HUES6 (cell line): ENCODE results near the gene KIZ.
"Not testable (repeated sequence)": the region's sequence is repeated elsewhere in the genome, so short reads cannot be mapped to it uniquely, and the experiment has no call there.

Source experiments
- H3K27ac ChIP-seq: 2 replicates; pipeline ENCODE4 v1.7.0; 2013; ENCODE audit warnings: low read depth, mild to moderate bottlenecking, low read length, inconsistent platforms
- H3K27me3 ChIP-seq: 2 replicates; pipeline ENCODE4 v1.6.1; 2013; ENCODE audit warnings: low read length; ENCODE audit not compliant: control insufficient read depth, insufficient read depth
- H3K36me3 ChIP-seq: 2 replicates; pipeline ENCODE4 v1.6.1; 2013; ENCODE audit warnings: low read length; ENCODE audit not compliant: control insufficient read depth, insufficient read depth
- H3K4me1 ChIP-seq: 2 replicates; pipeline ENCODE4 v1.6.1; 2013; ENCODE audit warnings: low read length; ENCODE audit not compliant: control insufficient read depth, insufficient read depth
- H3K4me3 ChIP-seq: 2 replicates; pipeline ENCODE4 v1.5.1; 2013; ENCODE audit warnings: low read depth, low read length
- H3K9ac ChIP-seq: one replicate; pipeline ENCODE4 v1.6.1; 2013; ENCODE audit warnings: mild to moderate bottlenecking, low read length
- H3K9me3 ChIP-seq: 2 replicates; pipeline ENCODE4 v1.6.1; 2013; ENCODE audit warnings: low read depth, low read length; ENCODE audit not compliant: control insufficient read depth, insufficient read depth

Gene KIZ

DNA sequence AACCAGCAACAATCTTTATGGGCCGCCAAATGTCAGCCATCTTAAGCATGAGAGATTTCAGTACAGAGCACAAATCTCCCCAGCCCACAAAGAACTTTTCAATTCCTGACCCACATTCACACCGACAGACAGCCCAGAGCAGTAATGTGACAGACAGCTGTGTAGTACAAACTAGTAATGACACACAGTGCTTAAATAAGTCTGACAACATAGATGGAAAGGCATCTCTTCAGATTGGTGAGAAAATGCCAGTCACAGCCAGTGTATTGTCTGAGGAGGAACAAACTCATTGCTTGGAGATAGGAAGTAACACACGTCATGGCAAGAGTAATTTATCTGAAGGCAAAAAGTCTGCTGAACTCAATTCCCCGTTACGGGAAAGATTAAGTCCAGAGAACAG, 36.0 kb downstream of the KIZ start:
- no peaks in the 10 kb centered on the region for H3K4me1 ChIP-seq
- no peak overlapping the region for H3K27ac ChIP-seq
- peaks cover 17% of the 10 kb centered on the region; the same call in 1 of the 2 replicates for H3K36me3 ChIP-seq
- no peaks in the 10 kb centered on the region for H3K9me3 ChIP-seq
- H3K4me3 ChIP-seq, result no peak overlapping the region
- no peak overlapping the region for H3K9ac ChIP-seq
- no peaks in the 10 kb centered on the region for H3K27me3 ChIP-seq

DNA sequence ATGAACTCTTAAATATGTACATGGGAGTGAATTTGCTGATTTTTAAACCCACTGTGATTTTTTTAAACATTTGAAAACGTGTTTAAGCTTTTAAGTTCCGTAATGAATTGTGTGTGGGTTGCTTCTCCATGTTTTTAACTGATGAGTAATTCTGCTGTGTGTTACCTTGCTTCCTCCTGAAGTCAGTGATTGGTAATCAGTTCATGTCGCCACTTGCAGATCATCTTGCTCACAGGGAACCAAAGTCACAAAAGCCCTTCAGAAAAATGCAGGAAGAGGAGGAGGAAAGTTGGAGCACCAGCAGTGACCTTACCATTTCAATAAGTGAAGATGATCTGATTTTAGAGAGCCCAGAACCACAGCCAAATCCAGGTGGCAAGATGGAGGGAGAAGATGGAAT, 36.7 kb downstream of the KIZ start:
- Histone ChIP-seq H3K36me3 (peaks cover 21% of the 10 kb centered on the region; the same call in 1 of the 2 replicates), H3K4me3 (no peak overlapping the region), H3K4me1 (no peaks in the 10 kb centered on the region), H3K27me3 (no peaks in the 10 kb centered on the region), H3K9me3 (no peaks in the 10 kb centered on the region), H3K9ac (no peak overlapping the region), H3K27ac (0 out of 2 replicates have a peak overlapping the region, but pooled peaks have one; percentile 3)

DNA sequence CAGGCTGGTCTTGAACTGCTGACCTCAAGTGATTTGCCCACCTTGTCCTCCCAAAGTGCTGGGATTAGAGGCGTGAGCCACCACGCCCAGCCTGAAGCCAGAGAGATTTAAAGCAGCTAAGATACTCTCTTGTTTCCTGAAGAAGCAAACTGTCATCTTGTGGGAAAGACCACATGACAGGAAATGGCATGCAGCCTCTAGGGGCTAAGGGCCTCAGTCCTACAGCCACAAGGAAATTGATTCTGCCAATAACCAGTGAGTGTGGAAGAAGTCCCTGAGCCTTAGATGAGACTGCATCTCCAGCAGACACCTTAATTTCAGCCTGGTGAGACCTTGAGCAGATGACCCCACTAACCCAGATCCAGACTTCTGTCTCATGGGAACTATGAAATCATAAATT, 40.9 kb downstream of the KIZ start:
- Histone ChIP-seq H3K9ac (no peak overlapping the region), H3K4me3 (no peak overlapping the region), H3K9me3 (no peaks in the 10 kb centered on the region), H3K4me1 (no peaks in the 10 kb centered on the region), H3K27ac (no peak overlapping the region), H3K36me3 (peaks cover 15% of the 10 kb centered on the region; the same call in 1 of the 2 replicates), H3K27me3 (no peaks in the 10 kb centered on the region)

DNA sequence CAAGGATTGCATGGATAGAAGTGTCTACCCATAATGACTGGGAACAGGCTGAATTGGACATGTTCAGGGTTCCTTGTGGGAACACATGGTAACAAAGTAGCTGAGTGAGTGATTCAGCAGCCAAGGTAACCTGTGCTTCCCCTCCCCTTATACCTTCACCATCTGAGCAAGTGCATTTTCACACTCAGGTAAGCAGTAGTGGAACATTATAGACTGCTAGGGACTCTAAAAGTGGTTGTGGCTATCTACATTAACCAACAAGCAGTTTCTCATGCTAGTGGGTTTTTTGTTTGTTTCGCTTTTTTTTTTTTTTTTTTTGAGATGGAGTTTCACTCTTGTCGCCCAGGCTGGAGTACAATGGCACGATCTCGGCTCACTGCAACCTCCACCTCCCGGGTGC, 41.4 kb downstream of the KIZ start:
- Histone ChIP-seq H3K27ac (no peak overlapping the region), H3K9me3 (no peaks in the 10 kb centered on the region), H3K27me3 (no peaks in the 10 kb centered on the region), H3K9ac (no peak overlapping the region), H3K36me3 (peaks cover 10% of the 10 kb centered on the region; the same call in 1 of the 2 replicates), H3K4me3 (no peak overlapping the region), H3K4me1 (no peaks in the 10 kb centered on the region)

DNA sequence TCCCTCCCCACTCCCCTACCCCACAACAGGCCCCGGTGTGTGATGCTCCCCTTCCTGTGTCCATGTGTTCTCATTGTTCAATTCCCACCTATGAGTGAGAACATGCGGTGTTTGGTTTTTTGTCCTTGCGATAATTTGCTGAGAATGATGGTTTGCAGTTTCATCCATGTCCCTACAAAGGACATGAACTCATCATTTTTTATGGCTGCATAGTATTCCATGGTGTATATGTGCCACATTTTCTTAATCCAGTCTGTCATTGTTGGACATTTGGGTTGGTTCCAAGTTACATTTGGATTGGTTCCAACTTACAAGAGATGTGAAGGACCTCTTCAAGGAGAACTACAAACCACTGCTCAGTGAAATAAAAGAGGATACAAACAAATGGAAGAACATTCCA, 42.2 kb downstream of the KIZ start:
- H3K9ac ChIP-seq, H3K27ac ChIP-seq, H3K4me3 ChIP-seq, H3K27me3 ChIP-seq, H3K4me1 ChIP-seq, H3K9me3 ChIP-seq, H3K36me3 ChIP-seq: not testable (repeated sequence)

DNA sequence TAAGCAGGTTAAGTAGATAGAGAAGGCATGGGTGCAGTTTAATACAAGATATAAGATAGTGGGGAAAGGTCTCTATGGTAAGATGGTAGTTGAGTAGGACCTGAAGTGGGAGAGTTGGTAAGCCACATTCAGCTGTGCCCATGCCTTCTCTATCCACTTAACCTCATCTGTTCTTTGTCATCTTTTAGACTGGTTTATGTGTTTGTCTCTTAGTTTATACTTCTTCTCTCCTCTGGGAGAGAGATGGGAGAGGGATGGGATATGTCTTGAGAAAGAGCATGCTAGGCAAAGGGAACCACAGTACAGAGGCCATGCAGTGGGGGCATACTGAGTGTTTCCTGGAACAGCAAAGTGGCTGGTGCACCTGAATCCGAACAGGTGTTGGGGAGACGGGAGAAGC, 46.7 kb downstream of the KIZ start:
- H3K4me3 ChIP-seq, result no peak overlapping the region
- H3K9me3 ChIP-seq, result peaks cover 3% of the 10 kb centered on the region; the same call in 1 of the 2 replicates
- H3K27me3 ChIP-seq, result no peaks in the 10 kb centered on the region
- no peak overlapping the region for H3K27ac ChIP-seq
- H3K9ac ChIP-seq, result no peak overlapping the region
- peaks cover 10% of the 10 kb centered on the region for H3K4me1 ChIP-seq
- H3K36me3 ChIP-seq, result no peaks in the 10 kb centered on the region

DNA sequence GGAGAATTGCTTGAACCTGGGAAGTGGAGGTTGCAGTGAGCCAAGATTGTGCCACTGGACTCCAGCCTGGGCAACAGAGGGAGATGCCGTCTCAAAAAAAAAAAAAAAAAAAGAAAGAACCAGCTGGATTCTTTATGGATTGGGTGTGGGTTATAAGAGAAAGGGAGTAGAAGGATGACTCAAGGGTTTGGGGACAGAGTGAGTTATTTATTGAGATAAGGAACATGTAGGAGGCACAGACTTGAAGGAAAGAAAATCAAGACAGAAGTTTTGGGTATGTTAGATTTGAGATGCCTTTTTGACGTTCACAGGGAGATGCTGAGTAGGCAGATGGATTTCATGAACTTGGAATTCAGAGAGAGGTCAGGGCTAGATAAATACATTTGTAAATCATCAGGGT, 47.6 kb downstream of the KIZ start:
- no peak overlapping the region for H3K4me3 ChIP-seq
- no peaks in the 10 kb centered on the region for H3K36me3 ChIP-seq
- H3K9ac ChIP-seq, result no peak overlapping the region
- H3K27me3 ChIP-seq, result no peaks in the 10 kb centered on the region
- no peak overlapping the region for H3K27ac ChIP-seq
- H3K9me3 ChIP-seq, result peaks cover 5% of the 10 kb centered on the region; the same call in 1 of the 2 replicates
- peaks cover 10% of the 10 kb centered on the region for H3K4me1 ChIP-seq

DNA sequence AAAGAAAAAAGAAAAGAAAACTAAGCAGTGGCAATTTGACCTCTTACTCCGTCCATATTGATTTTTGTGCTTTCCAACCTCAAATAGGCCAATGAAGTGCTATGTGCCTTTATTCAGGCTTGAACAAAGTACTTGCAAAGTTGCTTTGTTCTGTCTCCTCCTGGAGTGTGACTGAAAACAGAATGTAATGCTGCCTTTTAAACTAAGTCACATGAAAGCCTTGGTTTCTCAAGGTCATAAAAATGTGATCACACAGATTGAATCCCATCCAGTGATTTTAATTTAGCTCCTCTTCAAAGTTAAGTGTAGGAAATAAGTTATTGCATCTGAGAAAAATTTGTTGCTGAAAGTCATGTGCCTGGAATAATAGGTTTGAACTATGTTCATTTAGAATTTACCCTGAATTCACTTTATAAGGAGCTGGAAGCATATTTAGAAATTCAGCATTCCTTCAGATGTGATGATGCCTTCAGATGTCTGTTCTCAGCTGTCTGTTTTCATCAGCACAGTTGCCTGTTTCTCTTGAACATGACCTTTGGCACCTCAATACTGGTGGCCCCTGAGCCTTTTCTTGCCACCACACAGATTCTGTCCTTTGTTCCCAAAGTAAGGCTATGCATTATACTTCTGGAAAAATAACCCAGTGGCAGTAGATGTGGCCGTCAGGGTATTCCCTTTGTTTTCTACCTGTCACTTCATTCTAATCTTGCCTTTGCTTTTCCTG, 48.8 kb downstream of the KIZ start:
- peaks cover 13% of the 10 kb centered on the region for H3K4me1 ChIP-seq
- H3K9me3 ChIP-seq, result peaks cover 5% of the 10 kb centered on the region; the same call in 1 of the 2 replicates
- H3K27ac ChIP-seq, result no peak overlapping the region
- no peak overlapping the region for H3K9ac ChIP-seq
- H3K4me3 ChIP-seq, result no peak overlapping the region
- no peaks in the 10 kb centered on the region for H3K36me3 ChIP-seq
- H3K27me3 ChIP-seq, result no peaks in the 10 kb centered on the region

DNA sequence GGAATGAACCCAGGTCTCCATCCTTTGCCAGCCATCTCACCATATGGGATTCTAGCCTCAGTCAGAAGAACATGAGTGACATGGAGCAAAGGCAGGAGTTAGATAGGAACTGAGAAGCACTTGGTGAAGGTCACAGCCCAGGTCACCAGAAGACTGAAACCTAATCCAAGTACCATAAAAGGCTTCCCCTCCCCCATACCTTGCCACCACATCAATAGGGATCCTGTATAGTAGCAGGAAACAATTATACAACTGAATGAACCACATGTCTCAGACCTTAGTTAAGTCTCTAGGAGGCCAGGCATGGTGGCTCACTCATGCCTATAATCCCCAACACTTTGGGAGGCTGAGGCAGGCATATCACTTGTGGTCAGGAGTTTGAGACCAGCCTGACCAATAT, 49.6 kb downstream of the KIZ start:
- peaks cover 5% of the 10 kb centered on the region; the same call in 1 of the 2 replicates for H3K9me3 ChIP-seq
- H3K27ac ChIP-seq, result no peak overlapping the region
- no peaks in the 10 kb centered on the region for H3K27me3 ChIP-seq
- H3K4me3 ChIP-seq, result no peak overlapping the region
- H3K36me3 ChIP-seq, result no peaks in the 10 kb centered on the region
- no peak overlapping the region for H3K9ac ChIP-seq
- H3K4me1 ChIP-seq, result peaks cover 21% of the 10 kb centered on the region

DNA sequence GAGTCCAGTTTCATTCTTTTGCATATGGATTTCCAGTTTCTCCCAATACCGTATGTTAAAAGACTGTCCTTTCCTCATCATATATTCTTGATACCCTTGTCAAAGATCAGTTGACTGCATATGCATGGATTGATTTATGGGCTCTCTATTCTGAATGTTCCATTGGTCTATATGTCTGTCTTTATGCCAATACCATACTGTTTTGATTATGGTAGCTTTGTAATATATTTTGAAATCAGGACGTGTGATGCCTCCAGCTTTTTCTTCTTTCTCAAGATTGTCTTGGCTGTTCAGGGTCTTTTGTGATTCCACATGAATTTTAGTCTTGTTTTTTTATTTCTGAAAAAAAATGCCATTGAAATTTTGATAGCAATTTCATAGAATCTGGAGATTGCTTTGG, 51.9 kb downstream of the KIZ start:
- no peaks in the 10 kb centered on the region for H3K36me3 ChIP-seq
- H3K27me3 ChIP-seq, result no peaks in the 10 kb centered on the region
- no peak overlapping the region for H3K4me3 ChIP-seq
- peaks cover 5% of the 10 kb centered on the region; the same call in 1 of the 2 replicates for H3K9me3 ChIP-seq
- peaks cover 28% of the 10 kb centered on the region for H3K4me1 ChIP-seq
- no peak overlapping the region for H3K9ac ChIP-seq
- H3K27ac ChIP-seq, result no peak overlapping the region

DNA sequence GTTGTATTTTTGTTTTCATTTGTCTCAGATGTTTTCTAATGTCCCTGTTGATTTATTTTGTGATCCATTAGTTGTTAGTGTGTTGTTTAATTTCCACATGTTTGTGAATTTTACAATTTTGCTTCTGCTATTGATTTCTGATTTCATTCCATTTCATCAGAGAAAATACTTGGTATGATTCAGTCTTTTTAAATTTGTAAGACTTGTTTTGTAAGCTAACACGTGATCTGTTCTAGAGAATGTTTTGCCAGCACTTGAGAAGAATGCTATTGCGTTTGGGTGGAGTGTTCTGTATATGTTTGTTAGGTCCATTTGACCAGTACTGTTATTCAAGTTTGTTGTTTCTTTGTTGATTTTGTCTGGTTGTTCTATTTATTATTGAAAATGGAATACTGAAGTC, 53.9 kb downstream of the KIZ start:
- Histone ChIP-seq H3K27ac (no peak overlapping the region), H3K9me3 (peaks cover 5% of the 10 kb centered on the region; the same call in 1 of the 2 replicates), H3K36me3 (no peaks in the 10 kb centered on the region), H3K4me1 (peaks cover 23% of the 10 kb centered on the region), H3K9ac (no peak overlapping the region), H3K27me3 (no peaks in the 10 kb centered on the region), H3K4me3 (no peak overlapping the region)
